Measurements from ENCODE around the gene PHLDB2.
A peak's percentile ranks its signal among the peaks of the same experiment; 100 is the strongest.

PHLDB2 gene

GRCh38 chr3:111857474-111857873 is 1.6 kb upstream of the PHLDB2 start:
- H3K4me1 ChIP-seq = peaks cover 5% of the 10 kb centered on the region; the same call in 1 of the 2 replicates
- H3K9me3 ChIP-seq = no peaks in the 10 kb centered on the region
- no peaks in the 10 kb centered on the region for H3K36me3 ChIP-seq (replicated peaks)
- in situ Hi-C loops (cut with MboI; ENCODE audit: low sequenced_read_pairs) = no loop called here
- H3K27me3 ChIP-seq (ENCODE audit: low read depth) = peaks cover 18% of the 10 kb centered on the region
- DNase-seq (ENCODE audit: low spot score in 2 of 2) = no peak
- no peak overlapping the region for H3K4me3 ChIP-seq

GRCh38 chr3:111858642-111859041 is 423 bp upstream of the PHLDB2 start:
- peak overlapping the region; percentile 47; the same call in 1 of the 2 replicates for H3K4me3 ChIP-seq

GRCh38 chr3:111859974-111860859 is 1.2 kb downstream of the PHLDB2 start:
- H3K9me3 ChIP-seq = no peaks in the 10 kb centered on the region
- peak; percentile 90 to 95 for DNase-seq (ENCODE audit: low spot score in 2 of 2)
- H3K27me3 ChIP-seq (ENCODE audit: low read depth) = peaks cover 8% of the 10 kb centered on the region
- in situ Hi-C loops (cut with MboI; ENCODE audit: low sequenced_read_pairs) = no loop called here
- peaks cover 11% of the 10 kb centered on the region for H3K4me1 ChIP-seq
- H3K36me3 ChIP-seq (replicated peaks) = no peaks in the 10 kb centered on the region
- H3K4me3 ChIP-seq = peak overlapping the region; percentile 47

More at GRCh38 chr3:111858642-111859041, 423 bp upstream of the PHLDB2 start:
- in situ Hi-C loops (cut with MboI; ENCODE audit: low sequenced_read_pairs) = no loop called here
- DNase-seq (ENCODE audit: low spot score in 2 of 2) = no peak
- peaks cover 11% of the 10 kb centered on the region for H3K4me1 ChIP-seq
- H3K27me3 ChIP-seq (ENCODE audit: low read depth) = peaks cover 18% of the 10 kb centered on the region
- H3K9me3 ChIP-seq = no peaks in the 10 kb centered on the region
- no peaks in the 10 kb centered on the region for H3K36me3 ChIP-seq (replicated peaks)

- no peaks in the 10 kb centered on the region for H3K36me3 ChIP-seq (replicated peaks)
- peaks cover 11% of the 10 kb centered on the region for H3K4me1 ChIP-seq
- no peak for DNase-seq (ENCODE audit: low spot score in 2 of 2)
- no peaks in the 10 kb centered on the region for H3K9me3 ChIP-seq
- H3K4me3 ChIP-seq = no peak overlapping the region
- in situ Hi-C loops (cut with MboI; ENCODE audit: low sequenced_read_pairs) = no loop called here
- H3K27me3 ChIP-seq (ENCODE audit: low read depth) = peaks cover 2% of the 10 kb centered on the region; the same call in 1 of the 2 replicates
Observed at GRCh38 chr3:111861391-111861790, 2.3 kb downstream of the PHLDB2 start.

GRCh38 chr3:111862415-111862814 is 3.4 kb downstream of the PHLDB2 start:
- in situ Hi-C loops (cut with MboI; ENCODE audit: low sequenced_read_pairs) = no loop called here
- no peaks in the 10 kb centered on the region for H3K9me3 ChIP-seq
- no peaks in the 10 kb centered on the region for H3K36me3 ChIP-seq (replicated peaks)
- peak; percentile 25 to 72 for DNase-seq (ENCODE audit: low spot score in 2 of 2)
- H3K4me1 ChIP-seq = peaks cover 11% of the 10 kb centered on the region
- peaks cover 2% of the 10 kb centered on the region; the same call in 1 of the 2 replicates for H3K27me3 ChIP-seq (ENCODE audit: low read depth)
- H3K4me3 ChIP-seq = no peak overlapping the region

GRCh38 chr3:111862974-111863373 is 3.9 kb downstream of the PHLDB2 start:
- no peak overlapping the region for H3K4me3 ChIP-seq
- H3K9me3 ChIP-seq = no peaks in the 10 kb centered on the region
- H3K27me3 ChIP-seq (ENCODE audit: low read depth) = peaks cover 2% of the 10 kb centered on the region; the same call in 1 of the 2 replicates
- DNase-seq (ENCODE audit: low spot score in 2 of 2) = no peak
- peaks cover 11% of the 10 kb centered on the region for H3K4me1 ChIP-seq
- no peaks in the 10 kb centered on the region for H3K36me3 ChIP-seq (replicated peaks)
- in situ Hi-C loops (cut with MboI; ENCODE audit: low sequenced_read_pairs) = no loop called here

GRCh38 chr3:111863942-111864694 is 5.1 kb downstream of the PHLDB2 start:
- Histone ChIP-seq H3K36me3 (replicated peaks) (no peaks in the 10 kb centered on the region), H3K9me3 (no peaks in the 10 kb centered on the region), H3K27me3 (ENCODE audit: low read depth) (peaks cover 2% of the 10 kb centered on the region; the same call in 1 of the 2 replicates), H3K4me1 (peaks cover 11% of the 10 kb centered on the region), H3K4me3 (no peak overlapping the region)
- in situ Hi-C loops (cut with MboI; ENCODE audit: low sequenced_read_pairs) = no loop called here
- no peak for DNase-seq (ENCODE audit: low spot score in 2 of 2)

GRCh38 chr3:111864821-111865656 is 6.0 kb downstream of the PHLDB2 start:
- in situ Hi-C loops (cut with MboI; ENCODE audit: low sequenced_read_pairs) = no loop called here
- Histone ChIP-seq H3K4me3 (no peak overlapping the region), H3K36me3 (replicated peaks) (no peaks in the 10 kb centered on the region), H3K4me1 (peaks cover 11% of the 10 kb centered on the region), H3K27me3 (ENCODE audit: low read depth) (no peaks in the 10 kb centered on the region), H3K9me3 (no peaks in the 10 kb centered on the region)
- DNase-seq (ENCODE audit: low spot score in 2 of 2) = no peak

- Histone ChIP-seq H3K27me3 (ENCODE audit: low read depth) (0 out of 2 replicates have a peak, but pooled peaks cover under 1% of the 10 kb centered on the region), H3K9me3 (no peaks in the 10 kb centered on the region), H3K36me3 (replicated peaks) (no peaks in the 10 kb centered on the region), H3K4me1 (peaks cover under 1% of the 10 kb centered on the region; the same call in 1 of the 2 replicates), H3K4me3 (no peak overlapping the region)
- in situ Hi-C loops (cut with MboI; ENCODE audit: low sequenced_read_pairs) = no loop called here
- DNase-seq (ENCODE audit: low spot score in 2 of 2) = no peak
Observed at GRCh38 chr3:111867889-111868426, 8.9 kb downstream of the PHLDB2 start.

- Histone ChIP-seq H3K27me3 (ENCODE audit: low read depth) (peaks cover 8% of the 10 kb centered on the region; the same call in 1 of the 2 replicates), H3K4me1 (no peaks in the 10 kb centered on the region; the same call in 1 of the 2 replicates), H3K9me3 (no peaks in the 10 kb centered on the region), H3K4me3 (no peak overlapping the region), H3K36me3 (replicated peaks) (no peaks in the 10 kb centered on the region)
- in situ Hi-C loops (cut with MboI; ENCODE audit: low sequenced_read_pairs) = no loop called here
- DNase-seq (ENCODE audit: low spot score in 2 of 2) = no peak
Observed at GRCh38 chr3:111870620-111871019, 11.6 kb downstream of the PHLDB2 start.

GRCh38 chr3:111871809-111872623 is 13.0 kb downstream of the PHLDB2 start:
- Histone ChIP-seq H3K4me3 (no peak overlapping the region), H3K4me1 (no peaks in the 10 kb centered on the region; the same call in 1 of the 2 replicates), H3K27me3 (ENCODE audit: low read depth) (peaks cover 8% of the 10 kb centered on the region; the same call in 1 of the 2 replicates), H3K9me3 (no peaks in the 10 kb centered on the region), H3K36me3 (replicated peaks) (no peaks in the 10 kb centered on the region)
- no peak for DNase-seq (ENCODE audit: low spot score in 2 of 2)
- in situ Hi-C loops (cut with MboI; ENCODE audit: low sequenced_read_pairs) = no loop called here

- H3K36me3 ChIP-seq (replicated peaks) = no peaks in the 10 kb centered on the region
- no peak overlapping the region for H3K4me3 ChIP-seq
Observed at GRCh38 chr3:111872979-111873378, 13.9 kb downstream of the PHLDB2 start.

More at GRCh38 chr3:111872979-111873378, 13.9 kb downstream of the PHLDB2 start:
- no peak for DNase-seq (ENCODE audit: low spot score in 2 of 2)
- Histone ChIP-seq H3K4me1 (no peaks in the 10 kb centered on the region; the same call in 1 of the 2 replicates), H3K9me3 (no peaks in the 10 kb centered on the region), H3K27me3 (ENCODE audit: low read depth) (peaks cover 8% of the 10 kb centered on the region; the same call in 1 of the 2 replicates)
- in situ Hi-C loops (cut with MboI; ENCODE audit: low sequenced_read_pairs) = no loop called here
